Upper lobe of left lung (tissue), 6 donors: ENCODE results near the gene MYOC. TPM values are rescaled to one million over a fixed set of nuclear protein-coding genes. Genes with fewer than 3 reads are reported as not detected.

Experiments
- ATAC-seq, 2 donors: fragments of 200-7000 bp; cut with Tn5 transposase; one replicate each; pipeline ENCODE4 v1.9.1; 2022; ENCODE audit warnings: mild to moderate bottlenecking in 2 of 2, moderate library complexity in 2 of 2; ENCODE audit not compliant: low FRiP score in 2 of 2
- DNase-seq, 2 donors: peaks; one replicate each; pipeline ENCODE4 v3.0.0-alpha.2; 2019 to 2020
- H3K27ac ChIP-seq, 4 donors: fragments of 200-600 bp; sonication (generic); one replicate each; pipeline ENCODE4 v1.5.1; 2016 to 2019
- H3K27me3 ChIP-seq, 4 donors: fragments of 200-600 bp; sonication (generic); one replicate each; pipeline ENCODE4 v1.5.1; 2017 to 2019
- H3K36me3 ChIP-seq, 4 donors: fragments of 200-600 bp; sonication (generic); one replicate each; pipeline ENCODE4 v1.5.1; 2016 to 2019
- H3K4me1 ChIP-seq, 4 donors: fragments of 200-600 bp; sonication (generic); one replicate each; pipeline ENCODE4 v1.5.1; 2018 to 2019
- H3K4me3 ChIP-seq, 4 donors: fragments of 200-600 bp; sonication (generic); one replicate each; pipeline ENCODE4 v1.5.1; 2017 to 2019; ENCODE audit warnings: mild to moderate bottlenecking in 2 of 4, moderate library complexity in 1 of 4
- H3K9me3 ChIP-seq, 4 donors: fragments of 200-600 bp; sonication (generic); one replicate each; pipeline ENCODE4 v1.5.1; 2018 to 2019
- CTCF ChIP-seq, 6 experiments: fragments of 450-650 bp in 4 of 6; fragments of 200-600 bp in 2 of 6; sonication (generic) in 2 of 6; IDR thresholded peaks; one replicate each; pipeline ENCODE4 v1.5.1; 2016 to 2019; ENCODE audit warnings: antibody characterized with exemption in 6 of 6
- EP300 ChIP-seq, 4 donors: sonication (generic); formaldehyde crosslinking; IDR thresholded peaks; one replicate each; pipeline ENCODE4 v1.5.1; 2017; ENCODE audit warnings: antibody characterized with exemption in 4 of 4, control low read depth in 2 of 4
- POLR2A ChIP-seq, 4 donors: fragments of 450-650 bp; IDR thresholded peaks; one replicate each; pipeline ENCODE4 v1.5.1; 2016 to 2017; ENCODE audit warnings: antibody characterized with exemption in 4 of 4, mild to moderate bottlenecking in 2 of 4
- POLR2AphosphoS5 ChIP-seq, 2 donors: sonication (generic); formaldehyde crosslinking; IDR thresholded peaks; one replicate each; pipeline ENCODE4 v1.5.1; 2017; ENCODE audit warnings: antibody characterized with exemption in 2 of 2
- WGBS, 2 donors: methylation state at CpG; one replicate each; pipeline ENCODE4 v1.1.5; 2017 to 2018; 5-methylcytosine and 5-hydroxymethylcytosine counted together
- total RNA-seq, 6 donors: library from RNA; depleted of rRNA in 4 of 6; stranded (reverse); fragments of >200 nt in 4 of 6; gene quantifications; one replicate each; pipeline versions ENCODE4 v1.1.0 to v1.2.1, GENCODE V29; 2016 to 2021
- donor health status: DM: no; HTN: no; CAD: no; lungs with moderate emphysema.
- donor health status: DM: no; HTN: yes; CAD: no; lungs with severe emphysema.

MYOC gene
- total RNA-seq, 6 donors from 2014 or later: 0.33 to 1.7 (median 1.2) TPM; not detected in 1

GRCh38 chr1:171642197-171642596 is 10.3 kb downstream of the MYOC start:
- no peaks in the 10 kb centered on the region for H3K36me3 ChIP-seq
- H3K4me3 ChIP-seq: no peak overlapping the region
- TF ChIP-seq EP300 (IDR thresholded peaks at IDR 0.05) (no peak), POLR2AphosphoS5 (IDR thresholded peaks at IDR 0.05) (no peak), POLR2A (IDR thresholded peaks at IDR 0.05) (no peak), CTCF (IDR thresholded peaks at IDR 0.05) (no peak)
- no peak overlapping the region for H3K27ac ChIP-seq
- ATAC-seq: no peak
- no peak for DNase-seq
- H3K9me3 ChIP-seq: no peaks in the 10 kb centered on the region
- peaks cover 4 to 13% (median 9%) of the 10 kb centered on the region in 4 donors for H3K4me1 ChIP-seq
- 88 to 90% methylated on average over 4 of the region's 4 CpGs for WGBS, 2 donors
- H3K27me3 ChIP-seq: no peaks in the 10 kb centered on the region

- Histone ChIP-seq H3K9me3 (no peaks in the 10 kb centered on the region), H3K4me1 (peaks cover 4 to 13% (median 9%) of the 10 kb centered on the region in 4 donors), H3K36me3 (no peaks in the 10 kb centered on the region), H3K27ac (no peak overlapping the region), H3K27me3 (no peaks in the 10 kb centered on the region), H3K4me3 (no peak overlapping the region)
- WGBS, 2 donors: 79% methylated on average over 10 of the region's 10 CpGs
- ATAC-seq (no peak), DNase-seq (no peak)
- TF ChIP-seq EP300 (IDR thresholded peaks at IDR 0.05): no peak
- no peak for TF ChIP-seq POLR2A (IDR thresholded peaks at IDR 0.05)
- no peak for TF ChIP-seq POLR2AphosphoS5 (IDR thresholded peaks at IDR 0.05)
- TF ChIP-seq CTCF (IDR thresholded peaks at IDR 0.05): no peak
Observed at GRCh38 chr1:171641076-171641864, 11.2 kb downstream of the MYOC start.

GRCh38 chr1:171640225-171640624 is 12.3 kb downstream of the MYOC start:
- DNase-seq (no peak), ATAC-seq (no peak)
- Histone ChIP-seq H3K27ac (no peak overlapping the region), H3K36me3 (no peaks in the 10 kb centered on the region), H3K4me3 (no peak overlapping the region), H3K27me3 (no peaks in the 10 kb centered on the region), H3K9me3 (no peaks in the 10 kb centered on the region), H3K4me1 (peaks cover 2 to 10% (median 6%) of the 10 kb centered on the region in 4 donors)
- WGBS, 2 donors: 90 to 100% methylated on average over 1 of the region's 1 CpG
- no peak for TF ChIP-seq POLR2AphosphoS5 (IDR thresholded peaks at IDR 0.05)
- no peak for TF ChIP-seq EP300 (IDR thresholded peaks at IDR 0.05)
- no peak for TF ChIP-seq POLR2A (IDR thresholded peaks at IDR 0.05)
- TF ChIP-seq CTCF (IDR thresholded peaks at IDR 0.05): no peak

GRCh38 chr1:171637928-171638576 is 14.4 kb downstream of the MYOC start:
- Histone ChIP-seq H3K4me3 (no peak overlapping the region), H3K4me1 (peaks cover 0 to 7% (median 0%) of the 10 kb centered on the region in 4 donors), H3K27ac (peak overlapping the region in 1 of 4 donors; percentile 30), H3K36me3 (no peaks in the 10 kb centered on the region), H3K9me3 (no peaks in the 10 kb centered on the region), H3K27me3 (no peaks in the 10 kb centered on the region)
- WGBS, 2 donors: 57 to 58% methylated on average over 4 of the region's 4 CpGs
- ATAC-seq (no peak), DNase-seq (no peak)
- TF ChIP-seq POLR2AphosphoS5 (IDR thresholded peaks at IDR 0.05): peak in 1 of 2 donors; percentile 18
- TF ChIP-seq POLR2A (IDR thresholded peaks at IDR 0.05): no peak
- no peak for TF ChIP-seq CTCF (IDR thresholded peaks at IDR 0.05)
- TF ChIP-seq EP300 (IDR thresholded peaks at IDR 0.05): peak in 1 of 4 donors; percentile 74
